Neuron (in vitro differentiated cells): Measurements from ENCODE around the gene C2orf72.

Source experiments
- H2AFZ ChIP-seq: one replicate; pipeline ENCODE4 v1.6.1; 2013; ENCODE audit warnings: low read depth, mild to moderate bottlenecking, inconsistent platforms, low read length, moderate library complexity
- H3K27me3 ChIP-seq: one replicate; pipeline ENCODE4 v1.6.1; 2013; ENCODE audit warnings: low read length; ENCODE audit not compliant: insufficient read depth
- H3K36me3 ChIP-seq: one replicate; pipeline ENCODE4 v1.6.1; 2013; ENCODE audit warnings: low read length; ENCODE audit not compliant: insufficient read depth
- H3K4me1 ChIP-seq: one replicate; pipeline ENCODE4 v1.6.1; 2013; ENCODE audit warnings: low read length; ENCODE audit not compliant: insufficient read depth
- H3K4me3 ChIP-seq: 2 replicates; pipeline ENCODE4 v1.5.1; 2013; ENCODE audit warnings: mild to moderate bottlenecking, low read length, moderate library complexity
- H3K9me3 ChIP-seq: one replicate; pipeline ENCODE4 v1.6.1; 2013; ENCODE audit warnings: low read length

C2orf72 gene

GRCh38 chr2:231039294-231039664 lies 2.0 kb downstream of the C2orf72 start:
- Histone ChIP-seq H3K9me3 (no peaks in the 10 kb centered on the region), H3K36me3 (no peaks in the 10 kb centered on the region), H3K4me3 (no peak overlapping the region), H3K27me3 (peaks cover 30% of the 10 kb centered on the region), H3K4me1 (peaks cover 10% of the 10 kb centered on the region), H2AFZ (no peak overlapping the region)

- H2AFZ ChIP-seq, result no peak overlapping the region
- peaks cover 10% of the 10 kb centered on the region for H3K4me1 ChIP-seq
- no peak overlapping the region for H3K4me3 ChIP-seq
- no peaks in the 10 kb centered on the region for H3K9me3 ChIP-seq
- peaks cover 29% of the 10 kb centered on the region for H3K27me3 ChIP-seq
- H3K36me3 ChIP-seq, result no peaks in the 10 kb centered on the region
Observed at GRCh38 chr2:231039821-231040364, 2.6 kb downstream of the C2orf72 start.

GRCh38 chr2:231041061-231041689 lies 3.9 kb downstream of the C2orf72 start:
- no peak overlapping the region for H2AFZ ChIP-seq
- no peak overlapping the region for H3K4me3 ChIP-seq
- H3K9me3 ChIP-seq, result no peaks in the 10 kb centered on the region
- peaks cover 10% of the 10 kb centered on the region for H3K4me1 ChIP-seq
- H3K36me3 ChIP-seq, result no peaks in the 10 kb centered on the region
- peaks cover 18% of the 10 kb centered on the region for H3K27me3 ChIP-seq

- H3K36me3 ChIP-seq, result no peaks in the 10 kb centered on the region
- no peak overlapping the region for H2AFZ ChIP-seq
- peaks cover 5% of the 10 kb centered on the region for H3K27me3 ChIP-seq
- H3K4me1 ChIP-seq, result peaks cover 2% of the 10 kb centered on the region
- H3K4me3 ChIP-seq, result no peak overlapping the region
- no peaks in the 10 kb centered on the region for H3K9me3 ChIP-seq
Observed at GRCh38 chr2:231043796-231044195, 6.5 kb downstream of the C2orf72 start.

- H3K4me3 ChIP-seq, result no peak overlapping the region
- no peaks in the 10 kb centered on the region for H3K9me3 ChIP-seq
- H3K36me3 ChIP-seq, result no peaks in the 10 kb centered on the region
- no peaks in the 10 kb centered on the region for H3K27me3 ChIP-seq
- peaks cover 9% of the 10 kb centered on the region for H3K4me1 ChIP-seq
- H2AFZ ChIP-seq, result no peak overlapping the region
Observed at GRCh38 chr2:231046916-231047273, 9.6 kb downstream of the C2orf72 start.

- Histone ChIP-seq H3K4me1 (peaks cover 11% of the 10 kb centered on the region), H3K4me3 (no peak overlapping the region), H3K27me3 (no peaks in the 10 kb centered on the region), H3K9me3 (no peaks in the 10 kb centered on the region), H3K36me3 (no peaks in the 10 kb centered on the region), H2AFZ (no peak overlapping the region)
Observed at GRCh38 chr2:231047274-231047922, 10.1 kb downstream of the C2orf72 start.

DNA sequence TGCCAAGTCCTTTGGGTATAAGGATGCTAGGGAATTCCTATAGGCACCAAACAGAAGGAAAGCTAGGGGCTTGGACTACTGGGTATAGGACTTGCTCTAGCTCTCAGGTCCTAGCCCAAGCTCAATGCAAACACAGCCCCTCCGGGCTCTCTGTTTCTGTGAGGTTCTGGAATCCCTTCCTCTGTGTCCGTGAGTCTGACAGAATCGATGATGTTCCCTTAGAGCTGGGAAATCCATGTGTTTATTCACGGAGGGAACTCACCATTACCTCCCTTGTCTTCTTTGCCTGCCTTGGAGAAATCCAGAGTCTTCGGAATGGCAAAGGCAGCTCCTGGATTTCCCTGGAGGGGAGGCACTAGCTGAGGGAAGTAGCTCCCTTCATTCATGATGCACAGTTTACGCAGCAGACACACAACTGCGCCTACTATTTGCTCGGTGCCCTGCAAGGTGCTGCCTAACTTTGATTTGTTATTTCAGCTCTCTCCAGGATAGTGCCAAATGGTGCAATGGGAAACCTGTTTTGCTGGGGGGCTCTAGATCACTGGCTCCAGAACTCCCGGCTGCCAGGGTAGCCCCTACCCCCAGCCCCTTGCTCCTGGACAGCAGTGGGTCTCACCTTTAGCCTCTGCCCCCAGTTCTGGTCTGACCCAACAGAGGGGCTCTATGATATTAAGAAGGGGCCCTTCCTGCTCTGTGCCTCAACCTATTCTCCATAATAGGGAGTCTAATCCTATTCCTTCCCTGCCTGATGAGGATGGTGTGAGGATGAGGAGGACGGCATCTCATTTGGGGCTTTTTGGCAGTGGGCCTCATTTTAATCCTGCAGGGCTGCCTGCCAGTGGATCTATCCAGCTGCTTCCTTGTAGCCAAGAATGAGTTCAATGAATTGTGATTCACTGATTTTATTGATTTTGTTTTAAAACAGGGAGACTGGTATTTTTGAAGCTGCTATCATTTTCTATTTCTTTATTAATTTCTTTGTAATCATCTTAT lies 10.9 kb downstream of the C2orf72 start:
- Histone ChIP-seq H3K36me3 (no peaks in the 10 kb centered on the region), H3K4me3 (no peak overlapping the region), H3K9me3 (no peaks in the 10 kb centered on the region), H2AFZ (no peak overlapping the region), H3K4me1 (peaks cover 14% of the 10 kb centered on the region), H3K27me3 (no peaks in the 10 kb centered on the region)

- no peaks in the 10 kb centered on the region for H3K9me3 ChIP-seq
- no peaks in the 10 kb centered on the region for H3K36me3 ChIP-seq
- no peaks in the 10 kb centered on the region for H3K27me3 ChIP-seq
- no peak overlapping the region for H3K4me3 ChIP-seq
- no peak overlapping the region for H2AFZ ChIP-seq
- H3K4me1 ChIP-seq, result peaks cover 14% of the 10 kb centered on the region
Observed at GRCh38 chr2:231049286-231050017, 12.1 kb downstream of the C2orf72 start.

DNA sequence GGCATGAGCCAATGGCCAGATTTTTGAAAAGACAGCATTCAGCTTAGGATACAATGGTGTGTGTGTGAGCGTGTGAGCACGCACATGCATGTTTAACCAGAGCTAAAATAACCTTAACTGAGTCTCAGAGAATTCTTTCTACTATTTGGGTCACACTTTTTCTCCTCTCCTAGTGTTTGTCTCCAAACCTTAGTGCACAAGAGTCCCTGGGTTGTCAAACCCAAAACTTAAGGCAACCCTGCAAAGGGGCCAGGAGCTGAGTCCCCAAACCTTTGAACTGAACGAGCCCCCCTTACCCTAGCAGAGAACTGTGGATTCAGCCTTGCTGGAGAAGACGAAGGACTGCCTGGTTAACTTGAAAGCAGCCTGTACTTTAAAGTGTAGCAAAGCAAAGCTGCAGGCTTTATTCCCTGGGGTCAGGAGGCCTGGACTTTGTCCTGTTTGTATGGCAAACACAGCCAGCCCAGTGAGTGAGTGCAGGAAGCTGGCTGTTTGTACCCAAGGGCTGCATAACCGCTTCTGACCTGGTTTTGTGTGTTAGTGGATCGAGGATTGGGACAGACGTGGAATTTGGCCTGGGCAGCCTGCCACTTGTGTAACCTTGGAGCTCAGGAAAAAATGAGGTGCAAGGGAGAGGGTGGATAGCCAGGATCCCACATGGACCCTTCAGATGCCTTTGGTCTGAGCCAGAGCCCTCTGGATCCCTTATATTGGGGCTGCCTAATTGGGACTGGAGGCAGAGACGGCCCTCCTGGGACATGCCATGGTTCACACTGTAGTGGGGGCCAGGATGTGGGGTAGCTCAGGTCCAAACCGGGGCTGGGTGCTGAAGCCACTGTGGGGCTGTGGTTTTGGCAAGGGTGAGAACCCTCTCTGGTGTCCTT lies 12.9 kb downstream of the C2orf72 start:
- H3K4me1 ChIP-seq, result peaks cover 14% of the 10 kb centered on the region
- H2AFZ ChIP-seq, result no peak overlapping the region
- no peaks in the 10 kb centered on the region for H3K27me3 ChIP-seq
- H3K36me3 ChIP-seq, result no peaks in the 10 kb centered on the region
- H3K9me3 ChIP-seq, result no peaks in the 10 kb centered on the region
- H3K4me3 ChIP-seq, result no peak overlapping the region

DNA sequence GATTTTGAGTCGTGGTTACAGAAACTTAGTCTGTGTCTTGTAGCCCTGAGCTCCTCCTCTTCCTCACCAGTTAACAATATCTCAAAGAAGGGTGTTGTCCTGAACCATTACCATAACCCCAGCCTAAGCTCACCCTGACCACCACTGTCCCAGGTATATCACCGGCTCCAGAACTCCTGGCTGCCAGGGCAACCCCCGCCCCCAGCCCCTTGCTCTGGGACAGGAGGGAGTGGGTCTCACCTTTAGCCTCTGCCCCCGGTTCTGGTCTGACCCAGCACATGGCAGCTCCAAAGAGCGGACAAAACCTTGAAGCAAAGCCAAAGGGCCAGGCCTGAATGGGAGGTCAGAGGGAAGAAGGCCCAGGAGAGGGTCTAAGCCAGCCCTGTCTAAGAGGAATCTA lies 13.8 kb downstream of the C2orf72 start:
- H2AFZ ChIP-seq, result no peak overlapping the region

GRCh38 chr2:231052494-231053451 lies 15.4 kb downstream of the C2orf72 start:
- Histone ChIP-seq H3K27me3 (no peaks in the 10 kb centered on the region), H3K36me3 (no peaks in the 10 kb centered on the region), H3K9me3 (no peaks in the 10 kb centered on the region), H2AFZ (peak overlapping the region; percentile 68), H3K4me3 (peak overlapping the region; percentile 56), H3K4me1 (peaks cover 20% of the 10 kb centered on the region)

More for the DNA sequence above, 13.8 kb downstream of the C2orf72 start:
- no peaks in the 10 kb centered on the region for H3K27me3 ChIP-seq
- H3K9me3 ChIP-seq, result no peaks in the 10 kb centered on the region
- H3K36me3 ChIP-seq, result no peaks in the 10 kb centered on the region
- no peak overlapping the region for H3K4me3 ChIP-seq
- H3K4me1 ChIP-seq, result peaks cover 14% of the 10 kb centered on the region
